Esophagus squamous epithelium (tissue), 5 donors: ENCODE data around the gene FKBP14. TPM values are rescaled to one million over a fixed set of nuclear protein-coding genes. Genes with fewer than 3 reads are reported as not detected.

Source experiments
- DNase-seq: peaks from one replicate; lab custom pipeline; 2025; lab: John Stamatoyannopoulos, UW
- H3K27ac ChIP-seq, 4 donors: fragments of 200-600 bp; sonication (generic); one replicate each; pipeline ENCODE4 v1.5.1; 2016 to 2019; ENCODE audit warnings: mild to moderate bottlenecking in 1 of 4
- H3K27me3 ChIP-seq, 4 donors: fragments of 200-600 bp; sonication (generic); 1 replicate in 3 of 4; 2 replicates in 1 of 4; pipeline versions ENCODE4 v1.5.1 to v1.6.0; 2017 to 2021; ENCODE audit warnings: antibody characterized with exemption in 1 of 4
- H3K36me3 ChIP-seq, 3 donors: fragments of 200-600 bp; sonication (generic); one replicate each; pipeline ENCODE4 v1.5.1; 2016 to 2019
- H3K4me1 ChIP-seq, 3 donors: fragments of 200-600 bp; sonication (generic); one replicate each; pipeline ENCODE4 v1.5.1; 2017 to 2019
- H3K4me3 ChIP-seq, 4 donors: fragments of 200-600 bp; sonication (generic); 1 replicate in 3 of 4; 2 replicates in 1 of 4; pipeline ENCODE4 v1.5.1; 2016 to 2019; ENCODE audit warnings: mild to moderate bottlenecking in 2 of 4, moderate library complexity in 1 of 4
- H3K9me3 ChIP-seq, 3 donors: fragments of 200-600 bp; sonication (generic); one replicate each; pipeline ENCODE4 v1.5.1; 2016 to 2019
- POLR2A ChIP-seq, 4 donors: fragments of 450-650 bp; IDR thresholded peaks; one replicate each; pipeline ENCODE4 v1.6.1; 2017; ENCODE audit warnings: antibody characterized with exemption in 4 of 4, mild to moderate bottlenecking in 4 of 4, moderate library complexity in 3 of 4
- WGBS, 2 donors: methylation state at CpG; one replicate each; pipeline ENCODE4 v1.1.5; 2018; 5-methylcytosine and 5-hydroxymethylcytosine counted together
- intact Hi-C: fragments of 100-400 bp; cut with DNase I; formaldehyde crosslinking; loops from one replicate; pipeline ENCODE4 v1.15.0; 2022
- total RNA-seq, 4 donors: library from RNA; depleted of rRNA; stranded (reverse); fragments of >200 nt; gene quantifications; one replicate each; pipeline ENCODE4 v1.1.0, GENCODE V29; 2016
- TF ChIP-seq, protein P1 (sequence below), 6 experiments: fragments of 450-650 bp in 4 of 6; fragments of 200-600 bp in 2 of 6; sonication (generic) in 2 of 6; IDR thresholded peaks; one replicate each; pipeline ENCODE4 v1.5.1; 2016 to 2019; ENCODE audit warnings: antibody characterized with exemption in 6 of 6, mild to moderate bottlenecking in 4 of 6, moderate library complexity in 4 of 6
- donor health status: DM: yes; HTN: yes; CAD: no.

Gene FKBP14
- total RNA-seq, 4 donors from 2014 or later = 3.3 to 8.0 (median 7.5) TPM

DNA sequence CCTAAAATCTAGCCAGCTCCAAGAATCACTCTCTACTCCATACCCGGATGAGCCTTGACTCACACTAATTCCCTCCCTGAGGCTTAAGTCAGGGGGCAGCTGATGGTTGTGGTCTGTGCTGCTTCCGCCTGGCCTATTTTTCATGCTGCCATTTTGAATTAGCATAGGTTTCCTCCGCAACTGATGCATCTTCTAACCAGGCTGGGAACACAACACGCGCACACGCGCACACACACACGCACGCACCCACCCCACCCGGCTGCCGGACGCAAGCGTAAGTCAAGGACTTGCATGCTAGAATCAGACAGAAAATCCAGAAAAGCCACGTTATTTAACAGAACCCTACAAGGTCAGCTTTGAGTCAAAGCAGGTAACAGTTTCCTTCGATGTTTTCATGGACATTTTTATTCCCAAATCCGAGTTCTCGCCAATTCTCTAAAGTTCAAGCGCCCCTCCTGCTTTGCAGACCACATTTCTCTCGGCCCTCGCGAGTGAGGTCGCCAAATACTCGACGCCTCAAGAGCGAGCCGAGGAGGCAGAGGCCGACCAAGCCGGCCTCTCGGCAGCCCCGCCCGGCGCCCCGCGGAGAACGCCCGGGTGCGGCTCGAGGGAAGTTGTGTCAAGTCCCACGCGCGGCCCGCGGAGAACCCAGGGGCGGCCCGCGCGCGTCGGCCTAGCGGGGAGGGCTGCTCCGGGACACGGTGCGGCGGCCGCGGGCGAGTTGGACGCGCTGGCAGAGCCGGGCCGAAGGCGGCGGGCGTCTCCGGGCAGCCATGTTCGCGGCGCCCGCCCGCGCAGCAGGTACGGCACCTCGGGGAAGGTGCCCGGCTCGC lies 37.9 kb downstream of the FKBP14 start:
- Histone ChIP-seq H3K9me3 (peaks cover 0 to 13% (median 11%) of the 10 kb centered on the region in 3 donors), H3K27ac (peak overlapping the region; percentile 89 to 96 (median 92)), H3K4me1 (peaks cover 12 to 33% (median 13%) of the 10 kb centered on the region in 3 donors), H3K36me3 (no peaks in the 10 kb centered on the region), H3K4me3 (peak overlapping the region; percentile 77 to 98 (median 89)), H3K27me3 (peaks cover 0 to 18% (median 0%) of the 10 kb centered on the region in 4 donors)
- DNase-seq = no peak
- TF ChIP-seq, protein P1, sequence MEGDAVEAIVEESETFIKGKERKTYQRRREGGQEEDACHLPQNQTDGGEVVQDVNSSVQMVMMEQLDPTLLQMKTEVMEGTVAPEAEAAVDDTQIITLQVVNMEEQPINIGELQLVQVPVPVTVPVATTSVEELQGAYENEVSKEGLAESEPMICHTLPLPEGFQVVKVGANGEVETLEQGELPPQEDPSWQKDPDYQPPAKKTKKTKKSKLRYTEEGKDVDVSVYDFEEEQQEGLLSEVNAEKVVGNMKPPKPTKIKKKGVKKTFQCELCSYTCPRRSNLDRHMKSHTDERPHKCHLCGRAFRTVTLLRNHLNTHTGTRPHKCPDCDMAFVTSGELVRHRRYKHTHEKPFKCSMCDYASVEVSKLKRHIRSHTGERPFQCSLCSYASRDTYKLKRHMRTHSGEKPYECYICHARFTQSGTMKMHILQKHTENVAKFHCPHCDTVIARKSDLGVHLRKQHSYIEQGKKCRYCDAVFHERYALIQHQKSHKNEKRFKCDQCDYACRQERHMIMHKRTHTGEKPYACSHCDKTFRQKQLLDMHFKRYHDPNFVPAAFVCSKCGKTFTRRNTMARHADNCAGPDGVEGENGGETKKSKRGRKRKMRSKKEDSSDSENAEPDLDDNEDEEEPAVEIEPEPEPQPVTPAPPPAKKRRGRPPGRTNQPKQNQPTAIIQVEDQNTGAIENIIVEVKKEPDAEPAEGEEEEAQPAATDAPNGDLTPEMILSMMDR (IDR thresholded peaks at IDR 0.05) = peak in 1 of 6 experiments; percentile 7
- peak in 2 of 4 donors; percentile 13 to 27 for TF ChIP-seq POLR2A (IDR thresholded peaks at IDR 0.05)
- intact Hi-C loops = no loop called here
- WGBS, 2 donors = 19 to 24% methylated on average over 2 to 16 of the region's 75 CpGs

DNA sequence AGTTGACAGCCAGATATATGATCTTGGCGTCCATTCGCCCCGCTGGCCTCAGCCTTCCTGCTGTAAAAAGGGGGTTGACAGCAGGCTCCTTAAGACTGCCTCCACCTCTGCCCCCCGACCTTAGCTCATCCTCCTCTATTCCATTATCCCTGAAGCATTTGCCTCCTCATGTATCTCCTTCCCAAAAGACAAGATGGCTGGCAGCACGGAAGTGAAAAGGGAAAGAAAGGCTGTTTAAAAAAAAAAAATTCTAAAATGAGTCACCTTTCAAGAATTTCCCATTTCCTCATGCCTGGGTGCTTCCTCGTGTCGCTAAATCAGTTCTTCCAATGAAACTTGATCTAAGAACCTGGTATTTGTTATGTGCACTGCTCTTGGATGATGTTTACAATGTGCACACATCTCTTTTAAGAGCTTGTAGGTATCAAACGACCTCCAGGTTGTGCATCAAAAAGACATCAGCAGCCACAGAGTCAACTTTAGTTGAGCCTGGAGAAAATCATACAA lies 38.6 kb downstream of the FKBP14 start:
- TF ChIP-seq, protein P1 (IDR thresholded peaks at IDR 0.05) = no peak
- no peak for TF ChIP-seq POLR2A (IDR thresholded peaks at IDR 0.05)
- peak overlapping the region in 3 of 4 donors; percentile 77 to 98 (median 83) for H3K4me3 ChIP-seq

DNA sequence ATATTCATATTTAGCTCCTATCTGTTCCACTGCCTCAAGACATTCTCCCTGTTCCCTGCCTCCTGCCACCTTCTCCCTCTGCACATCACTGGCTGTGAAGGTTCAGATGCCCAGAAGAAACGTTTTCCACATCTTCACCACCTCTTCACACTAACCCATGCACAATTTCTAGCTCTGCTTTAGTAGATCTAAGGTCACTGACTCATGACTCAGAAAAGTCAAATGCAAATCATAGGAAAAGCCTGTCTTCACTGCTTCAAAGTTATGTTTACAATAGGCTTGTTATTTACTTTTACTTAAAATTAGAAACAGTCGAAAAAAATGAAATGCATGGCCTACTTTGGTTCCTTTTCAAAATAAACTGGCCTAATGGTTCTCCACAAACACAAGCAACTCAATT lies 39.4 kb downstream of the FKBP14 start:
- no peak for TF ChIP-seq POLR2A (IDR thresholded peaks at IDR 0.05)
- TF ChIP-seq, protein P1 (IDR thresholded peaks at IDR 0.05) = no peak
- no peak for DNase-seq
- intact Hi-C loops = no loop called here
- Histone ChIP-seq H3K27me3 (peaks cover 0 to 18% (median 0%) of the 10 kb centered on the region in 4 donors), H3K9me3 (no peaks in the 10 kb centered on the region), H3K4me3 (no peak overlapping the region), H3K27ac (peak overlapping the region; percentile 31 to 93 (median 90)), H3K4me1 (peaks cover 12 to 33% (median 13%) of the 10 kb centered on the region in 3 donors), H3K36me3 (no peaks in the 10 kb centered on the region)
- 20 to 26% methylated on average over 2 of the region's 2 CpGs for WGBS, 2 donors

More for the DNA sequence above, 38.6 kb downstream of the FKBP14 start:
- H3K27me3 ChIP-seq = peaks cover 0 to 18% (median 0%) of the 10 kb centered on the region in 4 donors
- H3K9me3 ChIP-seq = peaks cover 0 to 5% (median 5%) of the 10 kb centered on the region in 3 donors
- H3K36me3 ChIP-seq = no peaks in the 10 kb centered on the region
- no peak for DNase-seq
- WGBS, 2 donors = 31 to 42% methylated on average over 6 to 8 of the region's 8 CpGs
- H3K4me1 ChIP-seq = peaks cover 12 to 33% (median 13%) of the 10 kb centered on the region in 3 donors
- intact Hi-C loops = no loop called here
- H3K27ac ChIP-seq = peak overlapping the region; percentile 89 to 96 (median 92)

DNA sequence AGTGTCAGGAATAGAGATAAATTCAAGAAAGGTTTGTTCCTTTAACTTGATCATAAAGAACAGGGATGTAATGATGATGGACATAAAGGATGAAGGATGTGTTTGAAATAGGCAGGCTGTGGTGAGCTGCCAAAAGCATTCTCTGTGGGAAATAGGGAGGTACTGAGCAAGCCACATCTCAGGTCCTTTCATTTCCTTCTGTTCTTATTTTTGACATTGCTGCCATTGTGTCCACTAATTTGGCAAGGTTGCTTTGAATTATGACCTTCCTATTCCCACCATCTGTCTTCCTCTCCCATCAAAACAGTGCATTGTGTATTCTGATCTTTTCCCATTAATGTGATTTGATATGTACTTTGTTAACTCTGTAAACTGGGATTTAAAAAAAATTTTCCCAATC lies 46.4 kb downstream of the FKBP14 start:
- no peak for TF ChIP-seq POLR2A (IDR thresholded peaks at IDR 0.05)
- TF ChIP-seq, protein P1 (IDR thresholded peaks at IDR 0.05) = no peak
- no peak for DNase-seq
- H3K27me3 ChIP-seq = no peaks in the 10 kb centered on the region
- H3K4me1 ChIP-seq = peaks cover 0 to 18% (median 5%) of the 10 kb centered on the region in 3 donors
- intact Hi-C loops = no loop called here
- H3K9me3 ChIP-seq = no peaks in the 10 kb centered on the region
- no peak overlapping the region for H3K27ac ChIP-seq
- no peak overlapping the region for H3K4me3 ChIP-seq
- no peaks in the 10 kb centered on the region for H3K36me3 ChIP-seq
